ENCODE data around the gene FLCN. TPM values are rescaled to one million over a fixed set of nuclear protein-coding genes. Genes with fewer than 3 reads are reported as not detected.

The FLCN gene
- total and polyA plus RNA-seq, 2 of the 13 experiments (the other 11 are each of a cell fraction or from before 2014, with no cell fraction given): 16.6 to 24.9 TPM

GRCh38 chr17:17206124-17206912, 30.6 kb downstream of the FLCN start, which contains the start of gene PLD6 (continued):
- TF ChIP-seq ZSCAN5A (CRISPR knock-in tag; IDR thresholded peaks at IDR 0.05; ENCODE audit: borderline replicate concordance) (peak; percentile 82; the same call in 1 of the 2 replicates), ARNT (IDR thresholded peaks at IDR 0.05) (no peak), ZNF354B (CRISPR knock-in tag; IDR thresholded peaks at IDR 0.05) (peak; percentile 21; the same call in 1 of the 2 replicates), ZNF792 (CRISPR knock-in tag; IDR thresholded peaks at IDR 0.05) (no peak), TAF15 (IDR thresholded peaks at IDR 0.05; ENCODE audit: low read depth, low read length, poor library complexity, severe bottlenecking) (no peak), ZNF605 (CRISPR knock-in tag; IDR thresholded peaks at IDR 0.05) (0 out of 2 replicates have a peak, but pooled peaks have one; percentile 11), KDM2A (CRISPR knock-in tag; IDR thresholded peaks at IDR 0.05; ENCODE audit: borderline replicate concordance, low read depth) (no peak; the same call in 1 of the 2 replicates), SP140L (CRISPR knock-in tag; IDR thresholded peaks at IDR 0.05; ENCODE audit: borderline replicate concordance) (no peak), ETV6 (CRISPR knock-in tag; conservative IDR thresholded peaks at IDR 0.05) (no peak; the same call in 1 of the 2 replicates), MAX (IDR thresholded peaks at IDR 0.05) (peak; percentile 100), ZNF660 (CRISPR knock-in tag; IDR thresholded peaks at IDR 0.05; ENCODE audit: borderline replicate concordance, low read depth) (no peak), NR2F1 (CRISPR knock-in tag; IDR thresholded peaks at IDR 0.05) (peak; percentile 48 to 79; a peak in 3 of 4 replicates), REL (CRISPR knock-in tag; conservative IDR thresholded peaks at IDR 0.05) (peak; percentile 99), CERS6 (CRISPR knock-in tag; IDR thresholded peaks at IDR 0.05) (peak; percentile 82; the same call in 1 of the 2 replicates), REST (IDR thresholded peaks at IDR 0.05; ENCODE audit: borderline replicate concordance in 1 of 2, low read depth in 1 of 2, low read length in 2 of 2) (no peak), CHCHD3 (CRISPR knock-in tag; IDR thresholded peaks at IDR 0.05) (peak; percentile 99), ZNF160 (CRISPR knock-in tag; IDR thresholded peaks at IDR 0.05) (peak; percentile 92)
